Measurements from ENCODE around the gene RNASET2.

DNA sequence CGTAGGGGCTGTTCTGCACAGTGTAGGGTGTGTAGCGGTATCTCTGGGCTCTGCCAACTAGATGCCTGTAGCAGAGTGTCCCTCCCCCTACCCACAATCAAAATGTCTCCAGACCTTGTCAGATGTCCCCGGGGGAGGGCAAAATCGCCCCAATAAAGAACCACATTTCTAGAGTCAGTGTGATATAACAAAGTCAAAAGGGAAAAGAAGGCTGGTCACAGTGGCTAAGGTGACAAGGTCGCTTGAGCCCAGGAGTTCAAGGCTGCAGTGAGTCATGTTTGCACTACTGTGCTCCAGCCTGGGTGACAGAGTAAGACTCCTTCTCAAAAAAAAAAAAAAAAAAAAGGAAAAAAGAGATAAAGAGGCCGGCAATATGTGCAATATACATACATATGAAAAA lies 31.1 kb upstream of the RNASET2 start:
- TF ChIP-seq, protein P1, sequence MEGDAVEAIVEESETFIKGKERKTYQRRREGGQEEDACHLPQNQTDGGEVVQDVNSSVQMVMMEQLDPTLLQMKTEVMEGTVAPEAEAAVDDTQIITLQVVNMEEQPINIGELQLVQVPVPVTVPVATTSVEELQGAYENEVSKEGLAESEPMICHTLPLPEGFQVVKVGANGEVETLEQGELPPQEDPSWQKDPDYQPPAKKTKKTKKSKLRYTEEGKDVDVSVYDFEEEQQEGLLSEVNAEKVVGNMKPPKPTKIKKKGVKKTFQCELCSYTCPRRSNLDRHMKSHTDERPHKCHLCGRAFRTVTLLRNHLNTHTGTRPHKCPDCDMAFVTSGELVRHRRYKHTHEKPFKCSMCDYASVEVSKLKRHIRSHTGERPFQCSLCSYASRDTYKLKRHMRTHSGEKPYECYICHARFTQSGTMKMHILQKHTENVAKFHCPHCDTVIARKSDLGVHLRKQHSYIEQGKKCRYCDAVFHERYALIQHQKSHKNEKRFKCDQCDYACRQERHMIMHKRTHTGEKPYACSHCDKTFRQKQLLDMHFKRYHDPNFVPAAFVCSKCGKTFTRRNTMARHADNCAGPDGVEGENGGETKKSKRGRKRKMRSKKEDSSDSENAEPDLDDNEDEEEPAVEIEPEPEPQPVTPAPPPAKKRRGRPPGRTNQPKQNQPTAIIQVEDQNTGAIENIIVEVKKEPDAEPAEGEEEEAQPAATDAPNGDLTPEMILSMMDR (optimal IDR thresholded peaks at IDR 0.05 in 1 of 3, IDR thresholded peaks at IDR 0.05 in 1 of 3, conservative IDR thresholded peaks at IDR 0.05 in 1 of 3; ENCODE audit: extremely low read depth in 1 of 3, insufficient read depth in 2 of 3, low read length in 3 of 3) = no peak
- TF ChIP-seq EZH2 (IDR thresholded peaks at IDR 0.05; ENCODE audit: low read length) = no peak

All from keratinocyte (primary cell).